ENCODE measurements around the gene AUTS2.

Gene AUTS2

GRCh38 chr7:70240873-70241272 lies 642.6 kb downstream of the AUTS2 start:
- Histone ChIP-seq H3K4me3 (ENCODE audit: low read depth, low read length) (no peak overlapping the region), H3K27ac (ENCODE audit: extremely low read depth, low read depth, low read length) (no peak overlapping the region), H3K36me3 (ENCODE audit: control insufficient read depth in 2 of 2, insufficient read depth in 1 of 2, low read length in 2 of 2) (no peaks in the 10 kb centered on the region), H3K9me3 (ENCODE audit: control insufficient read depth, insufficient read depth, low read depth, low read length) (no peaks in the 10 kb centered on the region), H3K4me1 (ENCODE audit: control insufficient read depth, insufficient read depth, low read length) (no peaks in the 10 kb centered on the region)
- TF ChIP-seq ZNF792 (tag by site-specific recombination; IDR thresholded peaks at IDR 0.05) (no peak), MZF1 (tag by site-specific recombination; IDR thresholded peaks at IDR 0.05; ENCODE audit: borderline replicate concordance) (peak; percentile 39; the same call in 1 of the 2 replicates)
- ChIA-PET POLR2A (no interaction called here), CTCF (no interaction called here)

- Histone ChIP-seq H3K4me3 (ENCODE audit: low read depth, low read length) (no peak overlapping the region), H3K9me3 (ENCODE audit: control insufficient read depth, insufficient read depth, low read depth, low read length) (no peaks in the 10 kb centered on the region), H3K27ac (ENCODE audit: extremely low read depth, low read depth, low read length) (no peak overlapping the region), H3K36me3 (ENCODE audit: control insufficient read depth in 2 of 2, insufficient read depth in 1 of 2, low read length in 2 of 2) (no peaks in the 10 kb centered on the region), H3K4me1 (ENCODE audit: control insufficient read depth, insufficient read depth, low read length) (no peaks in the 10 kb centered on the region)
- ChIA-PET POLR2A (no interaction called here), CTCF (no interaction called here)
- TF ChIP-seq ZNF558 (tag by site-specific recombination; IDR thresholded peaks at IDR 0.05) (no peak), GFI1B (tag by site-specific recombination; IDR thresholded peaks at IDR 0.05) (no peak), ZSCAN4 (tag by site-specific recombination; IDR thresholded peaks at IDR 0.05) (no peak), ZNF621 (tag by site-specific recombination; IDR thresholded peaks at IDR 0.05) (no peak), PRDM2 (tag by site-specific recombination; IDR thresholded peaks at IDR 0.05; ENCODE audit: borderline replicate concordance) (no peak), ZNF555 (tag by site-specific recombination; conservative IDR thresholded peaks at IDR 0.05) (no peak), ZNF645 (tag by site-specific recombination; IDR thresholded peaks at IDR 0.05) (no peak), ZNF529 (tag by site-specific recombination; IDR thresholded peaks at IDR 0.05; ENCODE audit: insufficient replicate concordance) (no peak), ZNF518A (tag by site-specific recombination; conservative IDR thresholded peaks at IDR 0.05; ENCODE audit: low read depth) (no peak), ZNF184 (tag by site-specific recombination; IDR thresholded peaks at IDR 0.05) (no peak)
These were observed 643.4 kb downstream of the AUTS2 start for GRCh38 chr7:70241536-70242175.
